Breast epithelium (tissue), 3 donors: ENCODE data around the gene HUNK.

Experiments used
- CTCF ChIP-seq, 3 donors: fragments of 450-650 bp; IDR thresholded peaks; one replicate each; pipeline ENCODE4 v1.5.1; 2016 to 2017; ENCODE audit warnings: antibody characterized with exemption in 3 of 3, mild to moderate bottlenecking in 3 of 3, moderate library complexity in 3 of 3
- POLR2A ChIP-seq: fragments of 450-650 bp; IDR thresholded peaks from one replicate; pipeline ENCODE4 v1.6.1; 2016; ENCODE audit warnings: antibody characterized with exemption, mild to moderate bottlenecking, moderate library complexity

GRCh38 chr21:32007456-32007855 is 134.6 kb downstream of the HUNK start:
- TF ChIP-seq CTCF (IDR thresholded peaks at IDR 0.05) = no peak
- no peak for TF ChIP-seq POLR2A
